ENCODE measurements around the gene MYOZ1.

GRCh38 chr10:73590881-73591799 is 50.1 kb downstream of the MYOZ1 start, which contains the start of gene USP54:
- TF ChIP-seq CTCF (IDR thresholded peaks at IDR 0.05 in 2 of 3, conservative IDR thresholded peaks at IDR 0.05 in 1 of 3; ENCODE audit: borderline replicate concordance in 1 of 3, insufficient read depth in 1 of 3, low read depth in 2 of 3, low read length in 2 of 3) (no peak), EZH2 (IDR thresholded peaks at IDR 0.05) (no peak), ZBTB33 (IDR thresholded peaks at IDR 0.05; ENCODE audit: extremely low read depth, insufficient replicate concordance, low read length) (no peak), EZH2phosphoT487 (IDR thresholded peaks at IDR 0.05; ENCODE audit: borderline replicate concordance) (no peak), POLR2AphosphoS5 (IDR thresholded peaks at IDR 0.05; ENCODE audit: low read depth, low read length) (no peak), CEBPB (IDR thresholded peaks at IDR 0.05; ENCODE audit: low read depth) (no peak), JUND (IDR thresholded peaks at IDR 0.05) (peak; percentile 36; the same call in 1 of the 2 replicates), SRF (IDR thresholded peaks at IDR 0.05; ENCODE audit: low read depth) (no peak), RAD21 (IDR thresholded peaks at IDR 0.05; ENCODE audit: low read depth) (no peak), ZFX (IDR thresholded peaks at IDR 0.05) (no peak), POLR2A (IDR thresholded peaks at IDR 0.05; ENCODE audit: borderline replicate concordance, extremely low read depth, insufficient read depth, insufficient read length) (no peak), CBX3 (IDR thresholded peaks at IDR 0.05; ENCODE audit: low read depth) (no peak), YY1 (IDR thresholded peaks at IDR 0.05; ENCODE audit: extremely low read depth, insufficient replicate concordance, low read depth, low read length) (no peak), ZNF274 (IDR thresholded peaks at IDR 0.05; ENCODE audit: low read depth, low read length) (no peak)
